Central memory CD8-positive, alpha-beta T cell (primary cell): Measurements from ENCODE around the gene PTGDS.

ENCODE experiments used
- ATAC-seq: fragments of 150-1000 bp; cut with Tn5 transposase; replicated peaks from 2 replicates; pipeline ENCODE4 v1.10.0; 2022; ENCODE audit warnings: mild to moderate bottlenecking, moderate FRiP score, moderate number of reproducible peaks; ENCODE audit not compliant: poor library complexity, severe bottlenecking; ENCODE audit errors: extremely low read depth
- DNase-seq, 2 donors: peaks; one replicate each; pipeline ENCODE4 v3.0.0; 2021; ENCODE audit warnings: low spot score in 2 of 2
- H3K27ac Mint-ChIP-seq: one replicate; pipeline ENCODE4 v1.8.0; 2022; ENCODE audit warnings: low read depth, mild to moderate bottlenecking, moderate library complexity, mixed read lengths
- H3K27me3 Mint-ChIP-seq: one replicate; pipeline ENCODE4 v1.8.0; 2022; ENCODE audit warnings: mixed read lengths
- H3K36me3 Mint-ChIP-seq: one replicate; pipeline ENCODE4 v1.8.0; 2022; ENCODE audit warnings: mild to moderate bottlenecking, moderate library complexity, mixed read lengths; ENCODE audit not compliant: insufficient read depth
- H3K4me1 Mint-ChIP-seq: one replicate; pipeline ENCODE4 v1.8.0; 2022; ENCODE audit warnings: mixed read lengths
- H3K4me3 Mint-ChIP-seq: one replicate; pipeline ENCODE4 v1.8.0; 2022; ENCODE audit warnings: mild to moderate bottlenecking, moderate library complexity, mixed read lengths
- H3K9me3 Mint-ChIP-seq: one replicate; pipeline ENCODE4 v1.8.0; 2022; ENCODE audit warnings: mixed read lengths

The PTGDS gene

DNA sequence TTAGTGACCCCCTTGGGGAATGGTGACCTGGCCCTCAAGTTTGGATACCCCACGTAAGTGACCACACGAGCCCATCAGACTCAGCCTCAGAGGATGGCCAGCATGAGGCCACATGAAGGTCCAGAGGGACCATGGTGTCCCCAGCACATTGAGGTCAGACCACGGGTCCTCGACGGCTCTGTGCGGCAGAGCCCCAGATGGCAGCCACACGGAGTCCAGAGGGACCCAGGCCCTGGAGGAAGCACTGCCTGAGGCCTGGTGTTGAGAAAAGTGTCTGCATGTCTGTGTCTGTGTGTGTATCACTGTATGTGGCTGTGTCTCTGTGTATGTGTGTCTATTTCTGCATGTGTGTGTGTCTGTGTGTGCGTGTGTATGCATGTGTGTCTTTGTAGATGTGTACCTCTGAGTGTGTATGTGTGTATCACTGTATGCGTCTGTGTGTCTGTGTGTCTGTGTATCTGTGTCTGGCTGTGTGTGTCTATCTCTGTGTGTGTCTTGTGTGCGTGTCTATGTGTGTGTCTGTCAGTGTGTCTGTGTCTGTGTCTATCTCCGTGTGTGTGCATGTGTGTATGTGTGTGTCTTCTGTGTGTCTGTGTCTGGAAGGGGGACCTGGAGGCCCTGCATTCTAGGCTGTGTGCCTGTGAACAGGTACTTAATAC is 6.5 kb downstream of the PTGDS start:
- DNase-seq (no peak), ATAC-seq (no peak)
- Mint-ChIP-seq H3K9me3 (no peaks in the 10 kb centered on the region), H3K36me3 (peaks cover 2% of the 10 kb centered on the region), H3K4me1 (peaks cover 7% of the 10 kb centered on the region), H3K4me3 (no peak overlapping the region), H3K27ac (no peak overlapping the region), H3K27me3 (peaks cover 12% of the 10 kb centered on the region)

DNA sequence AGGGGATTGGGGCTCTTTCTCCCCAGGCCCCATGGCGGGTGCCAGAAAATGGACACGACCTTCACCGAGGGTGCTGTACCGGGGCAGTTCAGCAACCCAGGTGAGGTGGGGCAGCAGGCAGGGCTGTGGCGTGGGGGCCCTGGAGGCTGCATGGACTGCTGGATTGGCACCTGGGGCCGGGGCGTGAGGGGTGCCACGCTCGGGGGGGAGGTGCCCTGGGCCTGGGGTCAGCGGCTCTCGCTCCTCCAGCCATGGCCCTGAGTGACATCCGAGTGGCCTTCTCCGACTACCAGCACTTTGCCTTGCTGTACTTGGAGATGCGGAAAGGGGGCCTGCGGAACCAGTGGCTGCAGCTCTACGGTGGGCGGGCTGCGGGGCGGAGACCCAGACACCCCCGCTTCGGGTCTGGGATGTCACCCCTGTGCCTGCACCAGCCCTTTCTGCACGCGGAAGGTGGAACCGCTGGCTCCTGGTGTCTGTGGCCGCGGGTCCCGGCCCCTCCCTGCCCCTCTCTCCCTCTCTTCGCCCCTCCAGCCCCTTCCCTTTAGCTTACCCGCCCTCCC is 7.2 kb downstream of the PTGDS start:
- H3K27ac Mint-ChIP-seq: no peak overlapping the region
- H3K4me1 Mint-ChIP-seq: peaks cover 7% of the 10 kb centered on the region
- ATAC-seq: no peak
- H3K4me3 Mint-ChIP-seq: peak overlapping the region; percentile 41
- H3K36me3 Mint-ChIP-seq: peaks cover 2% of the 10 kb centered on the region
- H3K27me3 Mint-ChIP-seq: peaks cover 12% of the 10 kb centered on the region
- no peaks in the 10 kb centered on the region for H3K9me3 Mint-ChIP-seq
- DNase-seq: no peak

- Mint-ChIP-seq H3K36me3 (peaks cover 2% of the 10 kb centered on the region), H3K27ac (no peak overlapping the region), H3K9me3 (no peaks in the 10 kb centered on the region), H3K27me3 (peaks cover 12% of the 10 kb centered on the region), H3K4me3 (peak overlapping the region; percentile 41), H3K4me1 (peaks cover 7% of the 10 kb centered on the region)
- DNase-seq (no peak), ATAC-seq (peak; percentile 43)
Observed at GRCh38 chr9:136985027-136985602, 7.8 kb downstream of the PTGDS start.

GRCh38 chr9:136985853-136986252 is 8.5 kb downstream of the PTGDS start:
- peaks cover 7% of the 10 kb centered on the region for H3K4me1 Mint-ChIP-seq
- ATAC-seq: no peak
- H3K27me3 Mint-ChIP-seq: peaks cover 12% of the 10 kb centered on the region
- peaks cover 2% of the 10 kb centered on the region for H3K36me3 Mint-ChIP-seq
- DNase-seq: no peak
- no peaks in the 10 kb centered on the region for H3K9me3 Mint-ChIP-seq
- no peak overlapping the region for H3K4me3 Mint-ChIP-seq
- H3K27ac Mint-ChIP-seq: no peak overlapping the region

DNA sequence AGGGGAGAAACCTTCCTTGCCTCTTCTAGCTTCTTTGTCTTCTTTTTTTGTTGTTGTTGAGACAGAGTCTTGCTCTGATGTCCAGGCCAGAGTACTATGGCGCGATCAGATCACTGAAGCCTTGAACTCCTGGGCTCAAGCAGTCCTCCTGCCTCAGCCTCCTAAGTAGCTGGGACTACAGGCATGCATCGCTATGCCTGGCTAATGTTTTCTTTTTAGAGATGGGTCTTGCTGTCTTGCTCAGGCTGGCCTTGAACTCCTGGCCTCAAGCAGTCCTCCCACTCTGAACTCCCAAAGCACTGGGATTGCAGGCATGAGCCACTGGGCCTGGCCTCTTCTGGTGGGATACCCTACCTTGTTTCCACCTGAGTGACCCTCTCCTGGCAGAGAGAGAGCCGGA is 11.6 kb downstream of the PTGDS start:
- H3K4me3 Mint-ChIP-seq: no peak overlapping the region
- peaks cover 14% of the 10 kb centered on the region for H3K36me3 Mint-ChIP-seq
- H3K4me1 Mint-ChIP-seq: peaks cover 10% of the 10 kb centered on the region
- peaks cover 7% of the 10 kb centered on the region for H3K27me3 Mint-ChIP-seq
- H3K9me3 Mint-ChIP-seq: no peaks in the 10 kb centered on the region
- no peak overlapping the region for H3K27ac Mint-ChIP-seq
- ATAC-seq (no peak), DNase-seq (no peak)

DNA sequence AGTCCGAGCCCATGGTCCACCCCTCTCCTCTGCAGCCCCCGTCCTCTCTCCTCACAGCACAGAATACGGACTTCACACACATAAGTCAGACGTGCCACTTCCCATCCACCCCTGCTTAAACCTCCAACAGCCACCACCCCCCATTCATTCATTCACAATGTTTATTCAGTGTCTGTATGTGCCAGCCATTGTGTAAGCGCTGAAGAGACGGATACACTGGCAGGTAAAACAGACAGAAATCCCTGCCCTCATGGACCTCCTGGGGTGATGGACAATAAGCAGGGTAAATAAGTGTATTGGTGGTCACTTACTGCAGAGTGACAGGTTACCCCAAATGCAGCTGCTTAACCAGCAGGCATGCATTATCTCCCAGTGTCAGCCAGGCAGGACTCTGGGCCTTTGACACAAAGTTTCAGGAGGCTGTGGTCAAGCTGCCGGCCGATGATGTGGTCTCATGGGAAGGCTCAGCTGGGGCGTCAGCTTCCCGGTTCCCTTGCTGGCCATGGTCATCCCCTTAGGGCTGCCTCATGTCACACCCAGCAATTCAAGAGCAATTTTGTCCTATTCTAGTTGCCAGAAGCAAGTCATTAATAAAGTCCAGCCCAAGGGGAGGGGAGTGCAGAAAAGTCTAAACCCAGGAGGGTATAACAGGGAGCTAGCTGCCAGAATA is 13.1 kb downstream of the PTGDS start:
- Mint-ChIP-seq H3K27me3 (no peaks in the 10 kb centered on the region), H3K4me3 (peak overlapping the region; percentile 85), H3K4me1 (peaks cover 9% of the 10 kb centered on the region), H3K36me3 (peaks cover 18% of the 10 kb centered on the region), H3K27ac (no peak overlapping the region), H3K9me3 (no peaks in the 10 kb centered on the region)
- DNase-seq: no peak
- ATAC-seq: no peak

DNA sequence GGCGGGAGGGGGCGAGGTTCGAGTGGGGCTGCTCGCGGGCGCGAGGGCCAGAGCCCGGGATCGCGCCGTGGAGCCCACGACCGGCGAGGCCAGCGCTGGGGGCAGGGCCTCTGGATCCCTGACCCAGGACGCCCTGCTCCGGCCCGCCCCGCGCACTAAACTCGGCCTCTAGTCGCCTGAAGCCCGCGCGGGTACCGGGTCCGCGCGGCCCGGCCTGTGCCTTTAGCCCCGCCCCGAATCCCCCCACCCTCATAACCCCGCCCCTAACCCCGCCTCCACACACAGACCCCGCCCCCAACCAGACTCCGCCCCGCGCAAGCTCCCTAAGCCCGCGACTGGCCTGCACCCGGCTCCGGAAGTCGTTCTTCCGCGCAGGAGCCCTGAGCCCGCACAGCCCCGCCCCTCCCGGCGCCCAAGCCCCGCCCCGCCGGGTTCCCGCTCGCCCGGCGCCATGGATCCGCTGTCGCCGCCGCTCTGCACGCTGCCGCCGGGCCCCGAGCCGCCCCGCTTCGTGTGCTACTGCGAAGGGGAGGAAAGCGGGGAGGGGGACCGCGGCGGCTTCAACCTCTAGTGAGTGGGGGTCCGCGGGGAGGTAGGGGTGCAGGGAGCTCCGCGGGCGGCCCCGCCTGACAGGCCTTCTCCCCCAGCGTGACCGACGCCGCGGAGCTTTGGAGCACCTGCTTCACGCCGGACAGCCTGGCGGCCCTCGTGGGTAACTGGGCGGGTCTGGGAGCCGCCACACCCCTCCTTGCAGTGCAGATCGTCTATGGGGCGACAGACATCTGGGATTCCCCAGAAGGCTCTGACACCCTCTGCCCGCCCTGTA is 14.9 kb downstream of the PTGDS start, which contains the start of gene PAXX:
Gene PAXX (plus strand): TSS at position 430 of the 826 bp plus-strand sequence. CDS start 22 bp downstream, at position 452.
- Mint-ChIP-seq H3K9me3 (no peaks in the 10 kb centered on the region), H3K4me1 (peaks cover 18% of the 10 kb centered on the region), H3K36me3 (peaks cover 22% of the 10 kb centered on the region), H3K27ac (peak within 1 kb of the TSS; percentile 93), H3K27me3 (no peaks in the 10 kb centered on the region), H3K4me3 (peak within 1 kb of the TSS; percentile 85)
- ATAC-seq (peak; percentile 81), DNase-seq (peak; percentile 89)

- no peak for ATAC-seq
- Mint-ChIP-seq H3K27ac (peak overlapping the region; percentile 93), H3K4me3 (peak overlapping the region; percentile 85), H3K4me1 (peaks cover 25% of the 10 kb centered on the region), H3K36me3 (peaks cover 27% of the 10 kb centered on the region), H3K27me3 (no peaks in the 10 kb centered on the region), H3K9me3 (no peaks in the 10 kb centered on the region)
- peak in 1 of 2 donors; percentile 57 for DNase-seq
Observed at GRCh38 chr9:136992819-136993369, 15.6 kb downstream of the PTGDS start.

- H3K4me3 Mint-ChIP-seq: peak overlapping the region; percentile 85
- no peak for ATAC-seq
- H3K9me3 Mint-ChIP-seq: no peaks in the 10 kb centered on the region
- H3K36me3 Mint-ChIP-seq: peaks cover 29% of the 10 kb centered on the region
- DNase-seq: no peak
- no peaks in the 10 kb centered on the region for H3K27me3 Mint-ChIP-seq
- peaks cover 32% of the 10 kb centered on the region for H3K4me1 Mint-ChIP-seq
- H3K27ac Mint-ChIP-seq: peak overlapping the region; percentile 93
Observed at GRCh38 chr9:136994180-136994887, 17.0 kb downstream of the PTGDS start.

DNA sequence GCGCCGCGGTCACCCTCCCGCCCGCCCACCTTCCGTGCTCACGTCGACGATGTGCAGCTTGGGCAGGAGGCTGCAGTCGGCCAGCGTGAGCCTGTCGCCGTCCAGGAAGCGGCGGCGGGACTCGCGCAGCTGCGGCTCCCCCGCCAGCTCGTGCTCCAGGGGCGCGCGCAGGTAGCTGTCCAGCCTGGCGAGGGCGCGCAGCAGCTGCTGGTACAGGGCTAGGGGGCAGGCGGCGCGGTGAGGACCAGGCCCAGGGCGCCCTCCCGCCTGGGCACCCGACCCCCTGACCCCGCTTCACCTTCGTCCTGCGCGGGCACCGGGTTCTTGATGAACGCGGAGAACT is 17.6 kb downstream of the PTGDS start:
- no peak overlapping the region for H3K4me3 Mint-ChIP-seq

DNA sequence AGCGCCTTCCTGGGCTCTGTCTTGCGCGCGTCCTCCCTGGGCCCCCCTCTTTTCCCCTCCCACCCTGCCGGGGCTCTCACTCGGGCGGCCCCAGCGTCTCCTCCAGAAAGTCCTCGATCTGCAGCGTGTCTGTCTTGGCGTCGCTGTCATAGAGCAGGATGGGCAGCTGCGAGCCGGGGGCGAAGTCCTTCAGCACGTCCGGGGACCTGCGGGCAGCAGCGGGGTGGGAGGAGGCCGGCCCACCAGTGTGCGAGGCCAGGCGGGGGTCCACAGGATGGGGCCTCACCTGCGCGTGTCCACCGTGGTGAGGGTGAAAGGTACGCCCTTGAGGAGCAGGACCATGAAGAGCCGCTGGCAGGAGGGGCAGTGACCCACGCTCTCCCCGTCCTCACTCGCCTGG is 18.1 kb downstream of the PTGDS start:
- DNase-seq (no peak), ATAC-seq (no peak)
- H3K4me1 Mint-ChIP-seq: peaks cover 38% of the 10 kb centered on the region
- H3K27me3 Mint-ChIP-seq: no peaks in the 10 kb centered on the region
- no peak overlapping the region for H3K27ac Mint-ChIP-seq
- peaks cover 32% of the 10 kb centered on the region for H3K36me3 Mint-ChIP-seq
- no peak overlapping the region for H3K4me3 Mint-ChIP-seq
- no peaks in the 10 kb centered on the region for H3K9me3 Mint-ChIP-seq

More for the DNA sequence above, 17.6 kb downstream of the PTGDS start:
- no peaks in the 10 kb centered on the region for H3K27me3 Mint-ChIP-seq
- H3K4me1 Mint-ChIP-seq: peaks cover 33% of the 10 kb centered on the region
- H3K36me3 Mint-ChIP-seq: peaks cover 29% of the 10 kb centered on the region
- H3K27ac Mint-ChIP-seq: no peak overlapping the region
- ATAC-seq (no peak), DNase-seq (no peak)
- no peaks in the 10 kb centered on the region for H3K9me3 Mint-ChIP-seq
